HepG2 (cell line): ENCODE measurements around the gene OR1F1. TPM values are rescaled to one million over a fixed set of nuclear protein-coding genes. Genes with fewer than 3 reads are reported as not detected.
A peak's percentile ranks its signal among the peaks of the same experiment; 100 is the strongest.

Source experiments
- ARID3A ChIP-seq: IDR thresholded peaks from 2 replicates; pipeline ENCODE4 v1.6.1; 2012; ENCODE audit warnings: low read depth, low read length, improper control_type of control experiment
- CREB1 ChIP-seq, 2 experiments: fragments of 450-650 bp in 1 of 2; IDR thresholded peaks; 2 replicates each; pipeline ENCODE4 v1.6.1; 2016 to 2017; ENCODE audit warnings: control low read depth in 1 of 2, mild to moderate bottlenecking in 1 of 2, missing compliant biosample characterization in 1 of 2, missing genetic modification characterization in 1 of 2
- HMGXB4 ChIP-seq, 2 experiments: sonication (generic) in 1 of 2; formaldehyde crosslinking in 1 of 2; IDR thresholded peaks; 2 replicates each; pipeline versions ENCODE4 v1.4.0 to v1.6.1; 2018 to 2020; ENCODE audit warnings: missing genetic modification reagents in 2 of 2, borderline replicate concordance in 1 of 2, low read depth in 1 of 2, mild to moderate bottlenecking in 1 of 2, missing biosample characterization in 1 of 2
- KDM6A ChIP-seq: IDR thresholded peaks from 2 replicates; pipeline ENCODE4 v1.6.1; 2016; ENCODE audit warnings: low read depth
- KLF16 ChIP-seq, 2 experiments: sonication (generic) in 1 of 2; formaldehyde crosslinking in 1 of 2; IDR thresholded peaks; 2 replicates each; pipeline versions ENCODE4 v1.6.1 to v1.8.0; 2016 to 2023; ENCODE audit warnings: missing genetic modification reagents in 2 of 2, missing compliant biosample characterization in 1 of 2
- MEF2D ChIP-seq: sonication (generic); formaldehyde crosslinking; IDR thresholded peaks from 2 replicates; pipeline ENCODE4 v1.5.1; 2020; ENCODE audit warnings: mild to moderate bottlenecking, missing genetic modification reagents
- POLR2A ChIP-seq, 2 experiments: IDR thresholded peaks; 2 replicates each; pipeline ENCODE4 v1.6.1; 2011; ENCODE audit warnings: low read depth in 2 of 2, low read length in 2 of 2, mild to moderate bottlenecking in 1 of 2, moderate library complexity in 1 of 2; ENCODE audit not compliant: insufficient read depth in 1 of 2
- SIX4 ChIP-seq: sonication (generic); formaldehyde crosslinking; IDR thresholded peaks from 2 replicates; pipeline ENCODE4 v1.4.0; 2020; ENCODE audit warnings: missing genetic modification reagents
- TARDBP ChIP-seq: sonication (generic); formaldehyde crosslinking; IDR thresholded peaks from 2 replicates; pipeline ENCODE4 v1.8.0; 2022; ENCODE audit warnings: mild to moderate bottlenecking, missing genetic modification reagents
- ZNF18 ChIP-seq: sonication (generic); formaldehyde crosslinking; IDR thresholded peaks from 2 replicates; pipeline ENCODE4 v1.8.0; 2022; ENCODE audit warnings: mild to moderate bottlenecking, missing genetic modification reagents; ENCODE audit not compliant: insufficient replicate concordance
- ZNF407 ChIP-seq: sonication (generic); formaldehyde crosslinking; IDR thresholded peaks from one replicate; pipeline ENCODE4 v1.5.1; 2020; ENCODE audit warnings: mild to moderate bottlenecking, missing genetic modification reagents; ENCODE audit errors: not compliant biosample characterization
- ZNF432 ChIP-seq: sonication (generic); formaldehyde crosslinking; IDR thresholded peaks from 2 replicates; pipeline ENCODE4 v1.5.0; 2020; ENCODE audit warnings: missing genetic modification reagents, mild to moderate bottlenecking, borderline replicate concordance
- ZNF451 ChIP-seq: sonication (generic); formaldehyde crosslinking; IDR thresholded peaks from 2 replicates; pipeline ENCODE4 v1.5.0; 2020; ENCODE audit warnings: mild to moderate bottlenecking, missing genetic modification reagents
- ZNF605 ChIP-seq: sonication (generic); formaldehyde crosslinking; IDR thresholded peaks from 2 replicates; pipeline ENCODE4 v1.8.0; 2022; ENCODE audit warnings: mild to moderate bottlenecking, missing genetic modification reagents
- polyA plus RNA-seq, 8 experiments: library from polyadenylated mRNA; depleted of rRNA in 3 of 8; stranded (reverse) in 7 of 8; unstranded in 1 of 8; fragments of >200 nt; fragmentation: Illumina TruSeq in 4 of 8; extraction: Trizol in 4 of 8; gene quantifications; 2 replicates each; pipeline versions ENCODE4 v1.2.1 to v1.2.3, GENCODE V29; 2011 to 2016; ENCODE audit warnings: low read depth in 4 of 8, missing spikeins in 1 of 8, mixed read lengths in 1 of 8; ENCODE audit not compliant: insufficient read depth in 1 of 8
- total RNA-seq, 5 experiments: library from RNA; depleted of rRNA; stranded (reverse); fragments of >200 nt; fragmentation: Illumina TruSeq; extraction: Trizol; gene quantifications; 2 replicates each; pipeline ENCODE4 v1.2.3, GENCODE V29; 2016; ENCODE audit warnings: low read depth in 1 of 5

The OR1F1 gene
- total and polyA plus RNA-seq, 2 of the 13 experiments (the other 11 are each of a cell fraction or from before 2014, with no cell fraction given) = 0.90 TPM; not detected in 1

GRCh38 chr16:3207086-3207953, 19.3 kb downstream of the OR1F1 start (continued):
- TF ChIP-seq ZNF605 (peak; percentile 15; the same call in 1 of the 2 replicates), HMGXB4 (CRISPR knock-in tag; IDR thresholded peaks at IDR 0.05; ENCODE audit: borderline replicate concordance in 1 of 2, low read depth in 1 of 2) (peak in 1 of 2 experiments; percentile 22; a peak in 1 of 4 replicates), ZNF407 (CRISPR knock-in tag) (peak; percentile 57), MEF2D (no peak), ZNF18 (no peak), ZNF432 (CRISPR knock-in tag) (no peak), ZNF451 (CRISPR knock-in tag) (no peak), SIX4 (CRISPR knock-in tag) (no peak), POLR2A (IDR thresholded peaks at IDR 0.05; ENCODE audit: insufficient read depth in 1 of 2, low read depth in 2 of 2, low read length in 2 of 2) (peak; percentile 27 to 59; a peak in 1 of 4 replicates), ARID3A (no peak), KLF16 (CRISPR knock-in tag; IDR thresholded peaks at IDR 0.05) (peak in 1 of 2 experiments; percentile 25; a peak in 1 of 4 replicates), KDM6A (CRISPR knock-in tag) (no peak), CREB1 (IDR thresholded peaks at IDR 0.05) (peak; percentile 16; the same call in 1 of the 2 replicates), CREB1 (CRISPR knock-in tag; IDR thresholded peaks at IDR 0.05) (peak; percentile 45; the same call in 1 of the 2 replicates), TARDBP (CRISPR knock-in tag) (peak; percentile 48)
